A673 (cell line): Measurements from ENCODE around the gene LMF1. TPM values are rescaled to one million over a fixed set of nuclear protein-coding genes. Genes with fewer than 3 reads are reported as not detected.
"Not testable (repeated sequence)": the region's sequence is repeated elsewhere in the genome, so short reads cannot be mapped to it uniquely, and the experiment has no call there.

Experiments used
- BruUV-seq: library from RNA; stranded (reverse); fragments of 400-500 nt; replicated peaks from 2 replicates; lab custom pipeline; 2021; lab: Mats Ljungman, UMichigan
- CTCF ChIA-PET: fragments of 300-600 bp; sonication (Branson Sonifier 250); formaldehyde crosslinking; loops from one replicate; lab custom pipeline; 2022; ENCODE audit warnings: antibody characterized with exemption; lab: Charles Lee
- POLR2A ChIA-PET: fragments of 300-600 bp; sonication (Branson Sonifier 250); formaldehyde crosslinking; loops from one replicate; lab custom pipeline; 2022; ENCODE audit warnings: antibody characterized with exemption; ENCODE audit not compliant: low non-redundant PET; lab: Charles Lee
- DNase-seq: peaks from one replicate; pipeline ENCODE4 v3.0.0-alpha.2; 2015; ENCODE audit warnings: low spot score
- H3K27ac ChIP-seq: fragments of 200-600 bp; sonication (generic); 2 replicates; pipeline ENCODE4 v1.5.1; 2016; ENCODE audit warnings: mixed run types, low read depth, mild to moderate bottlenecking, mixed read lengths, antibody characterized with exemption, low read length; ENCODE audit not compliant: poor library complexity, severe bottlenecking
- H3K27me3 ChIP-seq: fragments of 200-600 bp; sonication (generic); replicated peaks from 2 replicates; pipeline ENCODE4 v1.6.1; 2017; ENCODE audit warnings: mixed run types, low read depth, mild to moderate bottlenecking, mixed read lengths, antibody characterized with exemption, low read length; ENCODE audit not compliant: insufficient read depth, poor library complexity
- H3K36me3 ChIP-seq: fragments of 200-600 bp; sonication (generic); 2 replicates; pipeline ENCODE4 v1.6.1; 2016; ENCODE audit warnings: mixed run types, mild to moderate bottlenecking, mixed read lengths, antibody characterized with exemption, low read length; ENCODE audit not compliant: insufficient read depth, poor library complexity, severe bottlenecking
- H3K4me1 ChIP-seq: fragments of 200-600 bp; sonication (generic); 2 replicates; pipeline ENCODE4 v1.6.1; 2017; ENCODE audit warnings: mixed run types, mild to moderate bottlenecking, mixed read lengths, antibody characterized with exemption, low read length; ENCODE audit not compliant: insufficient read depth, poor library complexity, severe bottlenecking
- H3K4me3 ChIP-seq: fragments of 200-600 bp; sonication (generic); 2 replicates; pipeline ENCODE4 v1.5.1; 2016; ENCODE audit warnings: low read depth, mixed run types, mild to moderate bottlenecking, mixed read lengths, low read length; ENCODE audit not compliant: poor library complexity, severe bottlenecking
- H3K9me3 ChIP-seq: fragments of 200-600 bp; sonication (generic); 2 replicates; pipeline ENCODE4 v1.6.1; 2016; ENCODE audit warnings: mixed run types, low read depth, mild to moderate bottlenecking, mixed read lengths, antibody characterized with exemption, low read length; ENCODE audit not compliant: poor library complexity, severe bottlenecking
- EZH2 ChIP-seq: fragments of 200-600 bp; sonication (generic); IDR thresholded peaks from 2 replicates; pipeline ENCODE4 v1.6.1; 2017; ENCODE audit warnings: borderline replicate concordance, low read depth, mild to moderate bottlenecking, mixed read lengths, antibody characterized with exemption, low read length; ENCODE audit not compliant: poor library complexity, severe bottlenecking
- intact Hi-C: fragments of 100-400 bp; cut with micrococcal nuclease; formaldehyde crosslinking; loops from one replicate; pipeline ENCODE4 v1.10.0; 2022; ENCODE audit not compliant: unreplicated experiment
- total RNA-seq: library from RNA; stranded (reverse); gene quantifications from 2 replicates; pipeline ENCODE4 v1.2.3, GENCODE V29; 2021
- TF ChIP-seq, protein P1 (sequence below): fragments of 300-800, 200-600 bp; sonication (generic); conservative IDR thresholded peaks from 2 replicates; pipeline ENCODE4 v1.5.1; 2017; ENCODE audit warnings: low read depth, mild to moderate bottlenecking, antibody characterized with exemption, low read length, moderate library complexity, mixed read lengths

The LMF1 gene
- total RNA-seq, 1 experiment from 2014 or later, result 21.0 TPM

GRCh38 chr16:884232-884631, 86.6 kb downstream of the LMF1 start:
- no peaks in the 10 kb centered on the region for H3K9me3 ChIP-seq
- no peak for TF ChIP-seq EZH2
- TF ChIP-seq, protein P1, sequence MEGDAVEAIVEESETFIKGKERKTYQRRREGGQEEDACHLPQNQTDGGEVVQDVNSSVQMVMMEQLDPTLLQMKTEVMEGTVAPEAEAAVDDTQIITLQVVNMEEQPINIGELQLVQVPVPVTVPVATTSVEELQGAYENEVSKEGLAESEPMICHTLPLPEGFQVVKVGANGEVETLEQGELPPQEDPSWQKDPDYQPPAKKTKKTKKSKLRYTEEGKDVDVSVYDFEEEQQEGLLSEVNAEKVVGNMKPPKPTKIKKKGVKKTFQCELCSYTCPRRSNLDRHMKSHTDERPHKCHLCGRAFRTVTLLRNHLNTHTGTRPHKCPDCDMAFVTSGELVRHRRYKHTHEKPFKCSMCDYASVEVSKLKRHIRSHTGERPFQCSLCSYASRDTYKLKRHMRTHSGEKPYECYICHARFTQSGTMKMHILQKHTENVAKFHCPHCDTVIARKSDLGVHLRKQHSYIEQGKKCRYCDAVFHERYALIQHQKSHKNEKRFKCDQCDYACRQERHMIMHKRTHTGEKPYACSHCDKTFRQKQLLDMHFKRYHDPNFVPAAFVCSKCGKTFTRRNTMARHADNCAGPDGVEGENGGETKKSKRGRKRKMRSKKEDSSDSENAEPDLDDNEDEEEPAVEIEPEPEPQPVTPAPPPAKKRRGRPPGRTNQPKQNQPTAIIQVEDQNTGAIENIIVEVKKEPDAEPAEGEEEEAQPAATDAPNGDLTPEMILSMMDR, result no peak
- H3K4me1 ChIP-seq, result no peaks in the 10 kb centered on the region
- no peaks in the 10 kb centered on the region for H3K27me3 ChIP-seq
- no peak overlapping the region for H3K27ac ChIP-seq
- H3K36me3 ChIP-seq, result no peaks in the 10 kb centered on the region
- ChIA-PET POLR2A (no interaction called here), CTCF (no interaction called here)
- H3K4me3 ChIP-seq, result no peak overlapping the region
- BruUV-seq, result no TSS peak
- intact Hi-C loops, result no loop called here
- DNase-seq, result no peak

GRCh38 chr16:883781-884180, 87.0 kb downstream of the LMF1 start:
- TF ChIP-seq, protein P1, result no peak
- TF ChIP-seq EZH2, result no peak
- ChIA-PET CTCF (no interaction called here), POLR2A (no interaction called here)
- intact Hi-C loops, result no loop called here
- Histone ChIP-seq H3K27me3 (no peaks in the 10 kb centered on the region), H3K4me1 (no peaks in the 10 kb centered on the region), H3K36me3 (no peaks in the 10 kb centered on the region), H3K4me3 (no peak overlapping the region), H3K27ac (no peak overlapping the region), H3K9me3 (no peaks in the 10 kb centered on the region)
- DNase-seq, result no peak
- no TSS peak for BruUV-seq

DNA sequence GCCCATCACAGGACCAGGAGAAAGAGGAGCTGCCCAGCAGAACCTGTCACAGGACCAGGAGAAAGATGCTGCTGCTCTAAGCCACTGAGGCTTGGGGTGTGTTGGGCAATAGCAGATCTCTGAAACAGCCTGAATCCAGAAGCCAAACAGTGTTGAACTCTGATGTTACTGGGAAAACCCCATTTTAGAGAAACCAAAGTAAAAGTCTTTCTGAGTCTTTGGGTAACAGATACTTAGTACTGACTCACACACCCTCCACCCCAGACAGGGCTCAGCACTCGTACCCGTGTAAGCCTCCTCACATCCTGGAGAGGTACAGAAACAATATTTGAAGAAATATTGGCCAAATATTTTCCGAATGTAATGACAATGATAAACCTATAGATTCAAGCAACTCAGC, 87.4 kb downstream of the LMF1 start:
- Histone ChIP-seq H3K27me3 (no peaks in the 10 kb centered on the region), H3K4me1 (no peaks in the 10 kb centered on the region), H3K27ac (no peak overlapping the region), H3K4me3 (no peak overlapping the region), H3K9me3 (no peaks in the 10 kb centered on the region), H3K36me3 (no peaks in the 10 kb centered on the region)
- POLR2A ChIA-PET, result no interaction called here
- intact Hi-C loops, result no loop called here
- CTCF ChIA-PET, result no interaction called here
- no TSS peak for BruUV-seq
- DNase-seq, result no peak
- TF ChIP-seq, protein P1, result no peak
- TF ChIP-seq EZH2, result no peak

DNA sequence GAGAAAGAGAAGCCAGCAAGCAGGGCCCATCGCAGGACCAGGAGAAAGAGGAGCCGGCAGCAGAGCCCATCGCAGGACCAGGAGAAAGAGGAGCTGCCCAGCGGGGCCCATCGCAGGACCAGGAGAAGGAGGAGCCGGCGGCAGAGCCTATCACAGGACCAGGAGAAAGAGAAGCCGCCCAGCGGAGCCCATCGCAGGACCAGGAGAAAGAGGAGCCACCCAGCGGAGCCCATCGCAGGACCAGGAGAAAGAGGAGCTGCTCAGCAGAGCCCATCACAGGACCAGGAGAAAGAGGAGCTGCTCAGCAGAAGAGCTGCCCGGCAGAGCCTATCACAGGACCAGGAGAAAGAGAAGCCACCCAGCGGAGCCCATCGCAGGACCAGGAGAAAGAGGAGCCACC, 88.1 kb downstream of the LMF1 start:
- DNase-seq, POLR2A ChIA-PET, H3K36me3 ChIP-seq, H3K4me3 ChIP-seq, BruUV-seq, H3K9me3 ChIP-seq, H3K4me1 ChIP-seq, CTCF ChIA-PET, intact Hi-C loops, H3K27ac ChIP-seq, H3K27me3 ChIP-seq: not testable (repeated sequence)
